Activated CD4-positive, alpha-beta memory T cell treated with anti-CD3 and anti-CD28 coated beads for 36 hours (primary cell): Measurements from ENCODE around the gene ANO9. TPM values are rescaled to one million over a fixed set of nuclear protein-coding genes. Genes with fewer than 3 reads are reported as not detected.

Experiments used
- CTCF ChIA-PET: fragments of 350-600 bp; sonication (Branson Sonifier 250); formaldehyde crosslinking; loops from one replicate; lab custom pipeline; 2021; ENCODE audit warnings: antibody characterized with exemption, inconsistent platforms; lab: Charles Lee
- POLR2A ChIA-PET: fragments of 350-600 bp; sonication (Branson Sonifier 250); formaldehyde crosslinking; loops from one replicate; lab custom pipeline; 2021; ENCODE audit warnings: antibody characterized with exemption; lab: Charles Lee
- DNase-seq: peaks from one replicate; pipeline ENCODE4 v3.0.0-alpha.2; 2020
- H3K27ac Mint-ChIP-seq: one replicate; pipeline ENCODE4 v1.8.0; 2021; ENCODE audit warnings: mixed read lengths
- H3K27me3 Mint-ChIP-seq: one replicate; pipeline ENCODE4 v1.8.0; 2021; ENCODE audit warnings: mixed read lengths
- H3K36me3 Mint-ChIP-seq: one replicate; pipeline ENCODE4 v1.8.0; 2021; ENCODE audit warnings: mixed read lengths
- H3K4me1 Mint-ChIP-seq: one replicate; pipeline ENCODE4 v1.8.0; 2021; ENCODE audit warnings: low read depth, mixed read lengths
- H3K4me3 Mint-ChIP-seq: one replicate; pipeline ENCODE4 v1.8.0; 2021; ENCODE audit warnings: mild to moderate bottlenecking, mixed read lengths
- H3K9me3 Mint-ChIP-seq: one replicate; pipeline ENCODE4 v1.8.0; 2021; ENCODE audit warnings: mixed read lengths
- intact Hi-C: fragments of 100-400 bp; cut with micrococcal nuclease; formaldehyde crosslinking; loops from one replicate; pipeline ENCODE4 v1.15.1; 2023
- total RNA-seq, 2 experiments: library from RNA; stranded (reverse); gene quantifications; one replicate each; pipeline ENCODE4 v1.2.3, GENCODE V29; 2021

Gene ANO9
- total RNA-seq, 2 experiments from 2014 or later = 41.7 to 45.6 TPM

DNA sequence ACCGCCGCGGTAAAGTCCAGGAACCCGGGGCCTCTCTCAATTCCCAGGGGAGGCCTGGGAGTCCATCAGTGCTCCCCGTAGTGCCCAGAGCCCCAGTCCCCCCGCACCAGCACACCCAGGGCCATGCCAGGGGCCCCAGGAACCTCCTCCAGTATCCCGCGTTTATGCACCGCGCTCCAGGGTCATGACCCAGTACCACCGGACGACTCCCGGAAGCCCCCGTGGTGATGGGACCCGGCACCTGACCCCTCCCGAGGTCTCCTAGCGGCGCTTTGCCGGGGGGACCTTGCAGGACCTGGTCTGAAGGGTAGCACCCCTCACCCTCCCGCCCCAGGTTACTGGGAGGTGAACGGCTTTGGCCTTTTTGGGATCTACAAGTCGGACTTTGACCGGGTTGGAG lies 61.3 kb downstream of the ANO9 start:
- H3K4me3 Mint-ChIP-seq = no peak overlapping the region
- H3K4me1 Mint-ChIP-seq = no peaks in the 10 kb centered on the region
- intact Hi-C loops = no loop called here
- POLR2A ChIA-PET = no interaction called here
- H3K36me3 Mint-ChIP-seq = no peaks in the 10 kb centered on the region
- H3K9me3 Mint-ChIP-seq = no peaks in the 10 kb centered on the region
- no peak for DNase-seq
- CTCF ChIA-PET = no interaction called here
- H3K27me3 Mint-ChIP-seq = peaks cover 7% of the 10 kb centered on the region
- H3K27ac Mint-ChIP-seq = no peak overlapping the region

DNA sequence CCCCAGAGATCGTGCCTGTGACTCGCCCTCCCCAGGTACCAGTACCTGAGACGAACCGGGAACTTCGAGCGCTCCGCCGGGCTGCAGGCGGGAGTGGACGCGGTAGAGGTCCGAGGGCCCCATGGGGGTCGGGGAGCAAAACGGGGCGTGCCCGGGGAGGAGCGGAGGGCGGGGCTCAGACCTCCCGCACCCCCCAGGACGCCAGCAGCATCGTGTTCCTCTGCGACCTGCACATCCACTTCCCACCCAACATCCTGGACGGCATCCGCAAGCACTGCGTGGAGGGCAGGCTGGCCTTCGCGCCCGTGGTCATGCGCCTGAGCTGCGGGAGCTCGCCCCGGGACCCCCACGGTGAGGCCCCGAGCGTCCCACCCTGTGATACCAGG lies 61.7 kb downstream of the ANO9 start:
- ChIA-PET CTCF (no interaction called here), POLR2A (no interaction called here)
- Mint-ChIP-seq H3K27me3 (peaks cover 7% of the 10 kb centered on the region), H3K4me1 (no peaks in the 10 kb centered on the region), H3K27ac (no peak overlapping the region), H3K36me3 (no peaks in the 10 kb centered on the region), H3K9me3 (no peaks in the 10 kb centered on the region), H3K4me3 (no peak overlapping the region)
- no peak for DNase-seq
- intact Hi-C loops = no loop called here

DNA sequence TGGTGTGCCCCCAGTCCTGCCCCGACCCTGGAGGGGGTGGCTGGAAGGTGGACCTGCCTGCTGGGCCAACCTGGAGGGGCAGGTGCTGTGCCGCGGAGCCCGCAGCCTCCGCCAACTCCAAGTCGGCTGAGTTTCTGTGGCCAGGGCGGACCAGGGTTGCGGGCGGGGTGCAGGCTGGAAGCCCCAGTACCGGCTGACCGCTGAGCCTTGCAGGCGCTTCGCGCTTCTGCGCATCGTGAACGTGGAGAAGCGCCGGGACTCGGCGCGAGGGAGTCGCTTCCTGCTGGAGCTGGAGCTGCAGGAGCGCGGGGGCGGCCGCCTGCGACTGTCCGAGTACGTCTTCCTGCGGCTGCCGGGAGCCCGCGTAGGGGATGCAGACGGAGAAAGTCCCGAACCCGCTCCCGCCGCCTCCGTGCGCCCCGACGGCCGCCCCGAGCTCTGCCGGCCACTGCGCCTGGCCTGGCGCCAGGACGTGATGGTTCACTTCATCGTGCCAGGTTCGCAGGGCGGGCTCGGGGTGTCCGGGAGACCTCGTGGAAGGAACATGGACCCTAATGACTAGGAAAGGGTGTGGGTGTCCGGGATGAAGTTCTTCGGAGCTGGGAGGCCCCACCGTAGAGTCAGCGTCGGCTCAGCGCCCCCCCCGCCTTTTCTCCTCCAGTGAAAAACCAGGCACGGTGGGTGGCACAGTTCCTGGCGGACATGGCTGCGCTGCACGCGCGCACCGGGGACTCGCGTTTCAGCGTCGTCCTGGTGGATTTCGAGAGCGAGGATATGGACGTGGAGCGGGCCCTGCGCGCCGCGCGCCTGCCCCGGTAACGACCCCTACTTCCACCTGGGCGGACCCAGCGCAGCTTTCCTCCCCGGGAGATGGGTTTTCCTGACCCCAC lies 62.4 kb downstream of the ANO9 start:
- H3K27ac Mint-ChIP-seq = no peak overlapping the region
- intact Hi-C loops = no loop called here
- H3K4me1 Mint-ChIP-seq = no peaks in the 10 kb centered on the region
- no peaks in the 10 kb centered on the region for H3K36me3 Mint-ChIP-seq
- CTCF ChIA-PET = no interaction called here
- H3K4me3 Mint-ChIP-seq = no peak overlapping the region
- DNase-seq = no peak
- H3K9me3 Mint-ChIP-seq = no peaks in the 10 kb centered on the region
- H3K27me3 Mint-ChIP-seq = peaks cover 7% of the 10 kb centered on the region
- POLR2A ChIA-PET = no interaction called here

DNA sequence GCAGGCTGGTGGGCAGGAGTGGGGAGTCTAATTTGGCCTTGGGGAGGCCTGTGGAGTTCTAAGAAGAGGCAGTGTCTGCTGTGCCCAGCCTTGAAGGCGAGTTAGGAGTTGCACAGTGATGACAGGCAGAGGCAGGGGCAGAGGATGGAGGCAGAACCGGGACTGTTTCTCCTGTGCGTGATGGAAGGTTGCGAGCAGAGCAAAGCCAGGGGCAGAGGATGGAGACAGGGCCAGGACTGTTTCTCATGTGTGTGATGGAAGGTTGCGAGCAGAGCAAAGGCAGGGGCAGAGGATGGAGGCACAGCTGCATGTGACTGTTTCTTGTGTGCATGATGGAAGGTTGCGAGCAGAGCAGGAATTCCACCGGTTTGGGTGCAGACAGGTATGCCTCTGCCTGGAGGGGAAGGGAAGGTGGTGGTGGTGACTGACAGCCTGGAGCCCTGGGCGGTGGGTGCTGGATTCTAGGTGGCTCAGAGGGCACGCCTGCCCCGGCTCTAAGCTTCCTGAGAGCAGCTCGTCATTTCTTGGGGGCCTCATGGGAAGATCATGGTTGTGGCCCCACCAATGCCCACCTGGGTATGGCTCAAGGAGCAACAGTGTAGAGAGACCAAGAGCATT lies 63.8 kb downstream of the ANO9 start:
- H3K27me3 Mint-ChIP-seq = peaks cover 4% of the 10 kb centered on the region
- H3K4me1 Mint-ChIP-seq = no peaks in the 10 kb centered on the region
- H3K36me3 Mint-ChIP-seq = no peaks in the 10 kb centered on the region
- no peak overlapping the region for H3K4me3 Mint-ChIP-seq
- intact Hi-C loops = no loop called here
- ChIA-PET POLR2A (no interaction called here), CTCF (interaction anchor here (0.8 kb wide), 1 partner anchor 15 kb away, joined by 5 read pairs; no protein-coding TSS in a partner anchor)
- H3K27ac Mint-ChIP-seq = no peak overlapping the region
- no peaks in the 10 kb centered on the region for H3K9me3 Mint-ChIP-seq
- no peak for DNase-seq

DNA sequence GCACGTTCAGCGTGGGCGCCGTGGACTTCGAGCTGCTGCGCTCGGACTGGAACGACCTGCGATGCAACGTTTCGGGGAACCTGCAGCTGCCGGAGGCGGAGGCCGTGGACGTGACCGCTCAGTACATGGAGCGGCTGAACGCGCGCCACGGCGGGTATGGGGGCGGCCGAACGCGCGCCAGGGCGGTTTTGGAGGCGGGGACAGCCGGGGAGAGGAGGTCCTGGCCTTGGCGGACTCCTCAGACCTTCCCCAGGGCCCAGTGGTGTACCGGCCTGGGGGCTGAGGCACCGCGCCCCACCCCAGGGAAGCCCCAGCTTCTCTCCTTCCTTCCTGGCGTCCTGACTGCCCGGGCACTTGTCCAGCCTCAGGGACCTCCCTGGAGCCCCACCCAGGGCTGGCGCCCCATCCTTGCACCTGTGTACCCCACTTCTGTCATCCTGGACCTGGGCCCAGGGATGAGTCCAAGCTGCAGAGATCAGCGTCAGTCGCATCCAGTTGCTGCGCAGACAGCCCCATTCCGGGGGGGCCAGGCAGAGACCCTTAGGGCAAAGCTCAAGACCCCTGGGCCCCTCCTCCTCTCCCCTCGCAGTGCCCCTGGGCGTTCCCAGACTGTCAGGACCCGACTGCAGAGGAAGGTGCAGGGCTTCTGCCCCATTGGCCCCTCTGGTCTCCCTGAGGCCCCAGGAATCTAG lies 64.5 kb downstream of the ANO9 start:
- ChIA-PET CTCF (no interaction called here), POLR2A (no interaction called here)
- no peak for DNase-seq
- H3K36me3 Mint-ChIP-seq = no peaks in the 10 kb centered on the region
- no peak overlapping the region for H3K27ac Mint-ChIP-seq
- intact Hi-C loops = no loop called here
- no peaks in the 10 kb centered on the region for H3K4me1 Mint-ChIP-seq
- H3K4me3 Mint-ChIP-seq = no peak overlapping the region
- peaks cover 4% of the 10 kb centered on the region for H3K27me3 Mint-ChIP-seq
- H3K9me3 Mint-ChIP-seq = no peaks in the 10 kb centered on the region

DNA sequence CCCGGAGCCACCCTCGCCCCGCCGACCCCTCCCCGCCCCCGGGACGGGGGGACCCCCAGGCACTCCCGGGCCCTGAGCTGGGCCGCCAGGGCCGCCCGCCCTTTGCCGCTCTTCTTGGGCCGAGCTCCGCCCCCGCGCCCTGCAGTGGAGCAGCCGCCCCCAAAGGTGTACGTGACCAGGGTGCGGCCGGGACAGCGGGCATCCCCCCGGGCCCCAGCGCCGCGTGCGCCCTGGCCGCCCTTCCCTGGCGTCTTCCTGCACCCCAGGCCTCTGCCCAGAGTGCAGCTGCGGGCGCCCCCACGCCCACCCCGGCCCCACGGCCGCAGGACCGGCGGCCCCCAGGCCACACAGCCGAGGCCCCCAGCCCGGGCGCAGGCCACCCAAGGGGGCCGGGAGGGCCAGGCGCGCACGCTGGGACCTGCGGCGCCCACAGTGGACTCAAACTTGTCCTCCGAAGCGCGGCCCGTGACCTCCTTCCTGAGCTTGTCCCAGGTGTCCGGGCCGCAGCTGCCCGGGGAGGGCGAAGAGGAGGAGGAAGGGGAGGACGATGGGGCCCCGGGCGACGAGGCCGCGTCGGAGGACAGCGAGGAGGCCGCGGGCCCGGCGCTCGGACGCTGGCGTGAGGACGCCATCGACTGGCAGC lies 65.2 kb downstream of the ANO9 start:
- H3K27me3 Mint-ChIP-seq = peaks cover under 1% of the 10 kb centered on the region
- H3K36me3 Mint-ChIP-seq = no peaks in the 10 kb centered on the region
- H3K4me1 Mint-ChIP-seq = no peaks in the 10 kb centered on the region
- POLR2A ChIA-PET = no interaction called here
- H3K4me3 Mint-ChIP-seq = no peak overlapping the region
- CTCF ChIA-PET = no interaction called here
- H3K27ac Mint-ChIP-seq = no peak overlapping the region
- H3K9me3 Mint-ChIP-seq = no peaks in the 10 kb centered on the region
- intact Hi-C loops = no loop called here
- no peak for DNase-seq

DNA sequence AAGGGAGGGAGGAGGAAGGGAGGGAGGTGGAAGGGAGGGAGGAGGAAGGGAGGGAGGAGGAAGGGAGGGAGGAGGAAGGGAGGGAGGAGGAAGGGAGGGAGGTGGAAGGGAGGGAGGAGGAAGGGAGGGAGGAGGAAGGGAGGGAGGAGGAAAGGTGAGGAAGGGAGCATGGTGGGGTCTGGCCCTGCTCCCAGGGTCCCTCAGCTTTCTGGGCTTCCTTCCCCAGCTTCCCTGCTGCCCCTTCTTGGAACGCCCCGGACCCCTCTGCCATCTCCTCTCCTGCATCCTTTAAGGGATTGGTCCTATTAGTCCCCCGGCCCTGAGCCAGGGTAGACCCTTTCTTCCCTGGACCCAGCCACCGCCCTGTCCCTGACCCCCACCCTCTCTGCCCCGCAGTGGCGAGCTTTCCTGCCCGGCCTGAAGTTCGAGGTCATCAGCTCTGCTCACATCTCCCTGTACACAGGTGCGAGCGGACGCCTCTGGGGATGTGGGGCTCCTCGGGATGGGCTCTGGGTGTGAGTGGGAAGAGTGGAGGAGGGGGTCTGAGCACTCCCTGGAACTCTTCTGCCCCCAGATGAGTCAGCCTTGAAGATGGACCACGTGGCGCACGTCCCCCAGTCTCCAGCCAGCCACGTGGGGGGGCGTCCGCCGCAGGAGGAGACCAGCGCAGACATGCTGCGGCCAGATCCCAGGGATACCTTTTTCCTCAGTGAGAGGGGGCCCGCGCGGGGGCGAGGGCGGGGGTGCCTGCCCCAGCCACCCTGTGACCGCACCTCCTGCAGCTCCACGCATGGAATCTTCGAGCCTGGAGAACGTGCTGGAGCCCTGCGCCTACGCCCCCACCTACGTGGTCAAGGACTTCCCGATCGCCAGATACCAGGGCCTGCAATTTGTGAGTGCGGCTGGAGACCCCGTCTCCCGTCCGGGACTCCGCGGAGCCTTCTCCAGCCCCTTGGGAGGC lies 66.5 kb downstream of the ANO9 start:
- H3K4me1 Mint-ChIP-seq = peaks cover under 1% of the 10 kb centered on the region
- no peak overlapping the region for H3K27ac Mint-ChIP-seq
- no peaks in the 10 kb centered on the region for H3K36me3 Mint-ChIP-seq
- DNase-seq = no peak
- POLR2A ChIA-PET = no interaction called here
- H3K9me3 Mint-ChIP-seq = no peaks in the 10 kb centered on the region
- CTCF ChIA-PET = no interaction called here
- intact Hi-C loops = no loop called here
- H3K4me3 Mint-ChIP-seq = no peak overlapping the region
- peaks cover 9% of the 10 kb centered on the region for H3K27me3 Mint-ChIP-seq

DNA sequence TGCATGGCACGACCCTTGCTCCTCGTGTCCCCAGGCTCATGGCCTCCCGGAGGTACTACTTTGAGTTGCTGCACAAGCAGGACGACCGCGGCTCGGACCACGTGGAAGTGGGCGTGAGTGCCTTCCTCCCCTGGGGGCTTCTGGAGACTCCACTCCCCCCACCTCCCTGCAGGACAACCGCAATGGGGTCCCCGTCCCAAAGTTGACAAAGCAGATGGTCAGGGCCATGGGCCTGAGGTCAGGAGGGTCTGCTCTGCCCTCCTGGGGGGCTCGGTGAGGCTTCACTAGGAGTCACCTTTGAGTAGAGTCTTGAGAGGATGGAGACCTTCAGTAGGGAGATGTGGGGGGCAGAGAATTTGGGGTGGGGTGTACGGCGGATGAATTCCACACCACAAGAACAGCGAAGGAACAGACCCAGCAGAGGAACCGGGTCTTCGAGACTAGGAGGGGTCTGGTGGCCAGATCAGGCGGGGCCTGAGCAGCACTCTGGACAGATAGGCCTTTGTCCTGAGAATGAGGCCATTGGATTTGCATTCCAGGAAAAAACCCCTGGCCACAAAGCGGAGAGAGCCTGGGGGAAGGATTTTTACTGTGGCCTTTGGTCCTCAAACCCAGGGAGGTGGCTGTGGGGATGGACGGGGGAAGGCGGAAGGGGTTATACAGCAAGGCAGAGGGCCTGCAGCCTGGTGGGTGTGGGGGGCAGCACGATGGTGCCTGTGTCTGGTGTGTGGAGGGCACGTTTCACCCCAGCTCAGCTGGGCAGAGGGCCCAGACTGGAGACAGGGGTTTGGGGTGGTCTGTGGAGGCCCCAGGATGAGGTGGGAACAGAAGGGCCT lies 67.9 kb downstream of the ANO9 start:
- CTCF ChIA-PET = no interaction called here
- POLR2A ChIA-PET = no interaction called here

DNA sequence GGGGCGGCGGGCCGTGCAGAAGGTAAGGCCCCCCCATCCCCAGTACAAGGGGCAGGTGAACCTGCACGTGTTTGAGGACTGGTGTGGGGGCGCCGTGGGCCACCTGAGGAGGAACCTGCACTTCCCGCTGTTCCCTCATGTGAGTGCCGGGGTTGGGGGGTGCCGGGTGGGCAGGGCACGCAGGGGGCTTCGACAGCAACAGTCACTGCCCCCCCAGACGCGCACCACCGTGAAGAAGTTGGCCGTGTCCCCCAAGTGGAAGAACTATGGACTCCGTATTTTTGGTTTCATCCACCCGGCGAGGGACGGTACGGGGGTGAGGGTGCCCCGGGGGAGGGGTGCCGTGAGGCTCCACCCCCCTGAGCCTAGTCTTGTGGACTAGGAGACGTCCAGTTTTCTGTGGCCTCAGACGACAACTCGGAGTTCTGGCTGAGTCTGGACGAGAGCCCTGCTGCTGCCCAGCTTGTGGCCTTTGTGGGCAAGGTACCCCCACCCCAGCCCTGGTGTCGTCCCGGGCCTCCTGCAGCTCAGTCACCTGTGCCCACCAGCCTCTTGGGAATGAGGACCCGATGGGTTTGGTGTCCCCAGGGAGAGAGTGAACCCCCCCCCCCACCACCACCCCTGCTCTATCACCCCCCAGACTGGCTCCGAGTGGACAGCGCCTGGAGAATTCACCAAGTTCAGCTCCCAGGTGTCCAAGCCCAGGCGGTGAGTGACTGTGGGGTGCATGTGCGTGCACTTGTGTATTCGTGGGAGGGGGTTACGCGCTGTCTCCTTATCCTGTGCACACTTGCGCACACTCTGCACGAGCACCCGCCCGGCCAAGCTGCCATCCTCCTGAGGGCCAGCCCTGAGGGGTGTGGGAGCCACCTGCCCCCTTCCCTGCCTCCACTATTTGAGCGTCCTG lies 68.7 kb downstream of the ANO9 start:
- Mint-ChIP-seq H3K9me3 (no peaks in the 10 kb centered on the region), H3K36me3 (peaks cover 1% of the 10 kb centered on the region), H3K4me1 (peaks cover 11% of the 10 kb centered on the region), H3K27ac (no peak overlapping the region), H3K4me3 (no peak overlapping the region), H3K27me3 (peaks cover 19% of the 10 kb centered on the region)
- POLR2A ChIA-PET = no interaction called here
- CTCF ChIA-PET = no interaction called here
- no peak for DNase-seq
- intact Hi-C loops = no loop called here

More for the DNA sequence above, 67.9 kb downstream of the ANO9 start:
- Mint-ChIP-seq H3K4me3 (no peak overlapping the region), H3K27ac (no peak overlapping the region), H3K4me1 (peaks cover 5% of the 10 kb centered on the region), H3K9me3 (no peaks in the 10 kb centered on the region), H3K27me3 (peaks cover 13% of the 10 kb centered on the region), H3K36me3 (no peaks in the 10 kb centered on the region)
- intact Hi-C loops = no loop called here
- DNase-seq = no peak
